MM.1S (cell line): Measurements from ENCODE around the gene SPTBN1.

Experiments
- CTCF ChIP-seq: fragments of 300-600 bp; sonication (generic); IDR thresholded peaks from 2 replicates; pipeline ENCODE4 v1.5.1; 2016; ENCODE audit warnings: antibody characterized with exemption, low read length, mixed read lengths
- EZH2 ChIP-seq: fragments of 300-600 bp; sonication (generic); optimal IDR thresholded peaks from 2 replicates; pipeline ENCODE3; 2017; ENCODE audit warnings: low read depth, mild to moderate bottlenecking, antibody characterized with exemption, low read length, mixed read lengths

DNA sequence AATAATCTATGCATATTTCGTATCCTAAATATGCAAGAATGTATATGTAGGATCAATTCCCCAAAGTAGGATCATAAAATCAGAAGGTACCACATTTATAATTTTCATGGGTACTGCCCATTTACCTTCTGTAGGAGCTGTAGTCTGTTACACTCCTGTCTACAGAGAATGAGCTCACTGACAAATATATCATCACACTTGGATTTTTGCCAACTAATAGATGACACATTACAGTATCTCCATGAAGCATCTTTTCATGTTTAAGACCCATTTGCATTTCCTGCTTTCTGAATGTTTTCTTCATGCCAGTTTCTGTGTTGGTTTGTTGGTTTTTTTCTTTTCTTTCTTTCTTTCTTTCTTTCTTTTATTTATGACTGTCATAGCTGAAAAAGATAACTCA lies 196.4 kb downstream of the SPTBN1 start:
- TF ChIP-seq CTCF = no peak
- no peak for TF ChIP-seq EZH2
